CD4-positive, alpha-beta T cell treated with Interleukin-15 for 1 hour (primary cell): ENCODE measurements around the gene VPS35L.
"Not testable (repeated sequence)": the region's sequence is repeated elsewhere in the genome, so short reads cannot be mapped to it uniquely, and the experiment has no call there.

Source experiments
- DNase-seq: peaks from one replicate; pipeline ENCODE4 v3.0.0-alpha.2; 2020

Gene VPS35L

GRCh38 chr16:19542138-19542821 lies 13.2 kb upstream of the VPS35L start:
- no peak for DNase-seq

- not testable (repeated sequence) for DNase-seq
Measured at GRCh38 chr16:19543278-19543996, 12.1 kb upstream of the VPS35L start.

GRCh38 chr16:19548144-19548543 lies 7.4 kb upstream of the VPS35L start:
- DNase-seq: no peak

- DNase-seq: no peak
Measured at GRCh38 chr16:19549673-19550072, 5.8 kb upstream of the VPS35L start.

GRCh38 chr16:19555938-19556771 lies 652 bp downstream of the VPS35L start:
- DNase-seq: peak; percentile 18

- no peak for DNase-seq
Measured at GRCh38 chr16:19559242-19559910, 3.9 kb downstream of the VPS35L start.

GRCh38 chr16:19560078-19560477 lies 4.6 kb downstream of the VPS35L start:
- no peak for DNase-seq

- DNase-seq: no peak
Measured at GRCh38 chr16:19563377-19563776, 7.9 kb downstream of the VPS35L start.

GRCh38 chr16:19566362-19566761 lies 10.9 kb downstream of the VPS35L start:
- no peak for DNase-seq

GRCh38 chr16:19567560-19567959 lies 12.1 kb downstream of the VPS35L start:
- DNase-seq: no peak

GRCh38 chr16:19573997-19574396 lies 18.5 kb downstream of the VPS35L start:
- no peak for DNase-seq

- no peak for DNase-seq
Measured at GRCh38 chr16:19574615-19575014, 19.1 kb downstream of the VPS35L start.

- DNase-seq: no peak
Measured at GRCh38 chr16:19578378-19578971, 23.0 kb downstream of the VPS35L start.

- DNase-seq: no peak
Measured at GRCh38 chr16:19582050-19582831, 26.7 kb downstream of the VPS35L start.

GRCh38 chr16:19583665-19584300 lies 28.3 kb downstream of the VPS35L start:
- DNase-seq: no peak

GRCh38 chr16:19588661-19589060 lies 33.2 kb downstream of the VPS35L start:
- no peak for DNase-seq

GRCh38 chr16:19589106-19589505 lies 33.6 kb downstream of the VPS35L start:
- DNase-seq: no peak

- no peak for DNase-seq
Measured at GRCh38 chr16:19589771-19590302, 34.3 kb downstream of the VPS35L start.

GRCh38 chr16:19595043-19595767 lies 39.7 kb downstream of the VPS35L start:
- no peak for DNase-seq

GRCh38 chr16:19598805-19599510 lies 43.5 kb downstream of the VPS35L start:
- DNase-seq: no peak
